ENCODE data around the gene FBXO44.

DNA sequence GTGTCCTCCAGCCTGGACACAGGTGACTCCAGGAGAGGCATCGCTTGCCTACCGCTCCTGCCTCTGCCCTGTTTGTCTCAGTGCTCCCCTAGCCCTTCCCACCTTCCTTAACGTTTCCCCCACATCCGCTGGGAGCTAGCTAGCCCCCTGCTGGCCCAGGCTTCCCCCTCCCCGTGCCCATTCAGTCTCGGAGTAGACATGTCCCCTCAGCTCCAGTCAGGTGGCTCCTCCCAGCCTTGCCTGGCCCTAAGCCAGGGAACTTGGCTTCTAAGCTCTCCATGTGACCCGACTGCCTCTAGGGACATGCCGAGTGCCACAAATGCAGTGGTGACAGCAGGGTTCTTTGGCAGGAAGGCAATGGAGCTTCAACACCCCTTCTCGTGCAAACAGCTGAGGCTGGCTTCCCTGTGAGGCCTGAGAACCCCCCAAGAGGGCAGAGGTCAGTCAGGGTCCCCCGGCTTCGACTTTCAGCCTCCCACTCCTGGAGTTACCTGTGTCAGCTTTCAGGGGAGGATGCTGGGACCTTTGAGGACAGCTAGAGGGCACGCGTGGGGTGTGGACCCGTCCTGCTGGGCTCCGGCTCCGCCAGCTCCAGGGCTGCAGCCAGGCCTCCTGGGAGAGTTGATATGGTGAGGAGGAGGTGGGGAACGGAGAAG is 53.1 kb downstream of the FBXO44 start:
- no peak for TF ChIP-seq POLR2A (IDR thresholded peaks at IDR 0.05)
- TF ChIP-seq, protein P1, sequence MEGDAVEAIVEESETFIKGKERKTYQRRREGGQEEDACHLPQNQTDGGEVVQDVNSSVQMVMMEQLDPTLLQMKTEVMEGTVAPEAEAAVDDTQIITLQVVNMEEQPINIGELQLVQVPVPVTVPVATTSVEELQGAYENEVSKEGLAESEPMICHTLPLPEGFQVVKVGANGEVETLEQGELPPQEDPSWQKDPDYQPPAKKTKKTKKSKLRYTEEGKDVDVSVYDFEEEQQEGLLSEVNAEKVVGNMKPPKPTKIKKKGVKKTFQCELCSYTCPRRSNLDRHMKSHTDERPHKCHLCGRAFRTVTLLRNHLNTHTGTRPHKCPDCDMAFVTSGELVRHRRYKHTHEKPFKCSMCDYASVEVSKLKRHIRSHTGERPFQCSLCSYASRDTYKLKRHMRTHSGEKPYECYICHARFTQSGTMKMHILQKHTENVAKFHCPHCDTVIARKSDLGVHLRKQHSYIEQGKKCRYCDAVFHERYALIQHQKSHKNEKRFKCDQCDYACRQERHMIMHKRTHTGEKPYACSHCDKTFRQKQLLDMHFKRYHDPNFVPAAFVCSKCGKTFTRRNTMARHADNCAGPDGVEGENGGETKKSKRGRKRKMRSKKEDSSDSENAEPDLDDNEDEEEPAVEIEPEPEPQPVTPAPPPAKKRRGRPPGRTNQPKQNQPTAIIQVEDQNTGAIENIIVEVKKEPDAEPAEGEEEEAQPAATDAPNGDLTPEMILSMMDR (IDR thresholded peaks at IDR 0.05) = no peak

All from breast epithelium (tissue), 3 donors.